HepG2 (cell line): ENCODE data around the gene FGF1. TPM values are rescaled to one million over a fixed set of nuclear protein-coding genes. Genes with fewer than 3 reads are reported as not detected.

Experiments
- ATAC-seq: fragments of 200-7000 bp; cut with Tn5 transposase; 3 replicates; pipeline ENCODE4 v1.9.1; 2020; ENCODE audit warnings: mild to moderate bottlenecking, moderate library complexity
- BruUV-seq: library from RNA; stranded (reverse); fragments of 400-500 nt; replicated peaks from 2 replicates; lab custom pipeline; 2021; lab: Mats Ljungman, UMichigan
- CTCF ChIA-PET: fragments of 300-600 bp; formaldehyde crosslinking; extraction: SDS; loops from one replicate; lab custom pipeline; 2021; ENCODE audit warnings: low total read pairs, inconsistent platforms, low intra/inter-chr PET ratio; lab: Yijun Ruan, JAX
- POLR2A ChIA-PET: fragments of 350-600 bp; sonication (Branson Sonifier 250); formaldehyde crosslinking; loops from one replicate; lab custom pipeline; 2020; ENCODE audit warnings: antibody characterized with exemption, inconsistent platforms; lab: Yijun Ruan, JAX
- DNase-seq: peaks from one replicate; pipeline ENCODE4 v3.0.0-alpha.2; 2015; ENCODE audit warnings: low spot score
- FAIRE-seq: peaks from 3 replicates; lab custom pipeline; 2011; peaks lifted over from hg19 to GRCh38; lab: Jason Lieb, UNC
- H2AFZ ChIP-seq: one replicate; pipeline ENCODE4 v1.6.1; 2011; ENCODE audit warnings: low read length, inconsistent platforms
- H3K27ac ChIP-seq: fragments of 300-600 bp; 3 replicates; pipeline ENCODE4 v1.8.0; 2011; ENCODE audit warnings: mixed run types, mild to moderate bottlenecking, mixed read lengths, low read length, inconsistent platforms; ENCODE audit not compliant: insufficient read depth; ENCODE audit errors: extremely low read length
- H3K27me3 ChIP-seq, 2 experiments: fragments of 200-600 bp in 1 of 2; 2 replicates in 1 of 2; 3 replicates in 1 of 2; pipeline versions ENCODE4 v1.6.0 to v1.8.0; 2011; ENCODE audit warnings: low read length in 2 of 2, mild to moderate bottlenecking in 2 of 2, moderate library complexity in 2 of 2, inconsistent platforms in 1 of 2; ENCODE audit not compliant: insufficient read depth in 2 of 2, control insufficient read depth in 1 of 2
- H3K36me3 ChIP-seq, 2 experiments: fragments of 200-600 bp in 1 of 2; replicated peaks in 1 of 2; 2 replicates in 1 of 2; 3 replicates in 1 of 2; pipeline versions ENCODE4 v1.5.1 to v1.8.0; 2011; ENCODE audit warnings: low read length in 2 of 2, inconsistent platforms in 1 of 2; ENCODE audit not compliant: insufficient read depth in 2 of 2, control insufficient read depth in 1 of 2
- H3K4me1 ChIP-seq: 2 replicates; pipeline ENCODE4 v1.5.1; 2012; ENCODE audit warnings: low read length, inconsistent platforms; ENCODE audit not compliant: insufficient read depth
- H3K4me2 ChIP-seq: 2 replicates; pipeline ENCODE4 v1.6.0; 2011; ENCODE audit warnings: low read depth, low read length, inconsistent platforms
- H3K4me3 ChIP-seq, 3 experiments: fragments of 200-600 bp in 1 of 3; sonication (generic), shearing (Covaris generic) in 1 of 3; replicated peaks in 1 of 3; 2 replicates each; pipeline ENCODE4 v1.5.1; 2011 to 2016; ENCODE audit warnings: low read length in 3 of 3, inconsistent platforms in 2 of 3, low read depth in 2 of 3, mild to moderate bottlenecking in 2 of 3, control low read depth in 1 of 3, mixed read lengths in 1 of 3; ENCODE audit not compliant: insufficient read depth in 1 of 3
- H3K79me2 ChIP-seq: one replicate; pipeline ENCODE4 v1.6.1; 2011; ENCODE audit warnings: low read length, inconsistent platforms; ENCODE audit not compliant: insufficient read depth
- H3K9ac ChIP-seq: 2 replicates; pipeline ENCODE4 v1.6.0; 2011; ENCODE audit warnings: mild to moderate bottlenecking, low read depth, low read length, inconsistent platforms; ENCODE audit not compliant: insufficient read depth
- H3K9me3 ChIP-seq: 2 replicates; pipeline ENCODE4 v1.5.1; 2012; ENCODE audit warnings: mild to moderate bottlenecking, low read length
- H4K20me1 ChIP-seq: 2 replicates; pipeline ENCODE4 v1.6.0; 2011; ENCODE audit warnings: inconsistent platforms, mild to moderate bottlenecking, low read length, moderate library complexity; ENCODE audit not compliant: insufficient read depth
- ATF7-NPFF ChIP-seq: sonication (generic); formaldehyde crosslinking; IDR thresholded peaks from 2 replicates; pipeline ENCODE4 v1.8.1; 2023; ENCODE audit warnings: mild to moderate bottlenecking, low read depth, missing genetic modification reagents, moderate library complexity
- EP300 ChIP-seq, 3 experiments: sonication (generic) in 1 of 3; formaldehyde crosslinking in 1 of 3; IDR thresholded peaks; 2 replicates each; pipeline versions ENCODE4 v1.5.1 to v1.6.1; 2011 to 2020; ENCODE audit warnings: low read depth in 2 of 3, low read length in 2 of 3, borderline replicate concordance in 1 of 3, improper control_type of control experiment in 1 of 3, mild to moderate bottlenecking in 1 of 3, missing genetic modification reagents in 1 of 3, moderate library complexity in 1 of 3
- ETS1 ChIP-seq: sonication (generic); formaldehyde crosslinking; IDR thresholded peaks from 2 replicates; pipeline ENCODE4 v1.4.0; 2020; ENCODE audit warnings: missing genetic modification reagents
- KDM5B ChIP-seq: sonication (generic); formaldehyde crosslinking; IDR thresholded peaks from 2 replicates; pipeline ENCODE4 v1.4.0; 2020; ENCODE audit warnings: missing genetic modification reagents, mild to moderate bottlenecking, borderline replicate concordance
- TEF ChIP-seq: sonication (generic); formaldehyde crosslinking; IDR thresholded peaks from 2 replicates; pipeline ENCODE4 v1.5.0; 2020; ENCODE audit warnings: missing genetic modification reagents
- ZBTB14 ChIP-seq: sonication (generic); formaldehyde crosslinking; IDR thresholded peaks from 2 replicates; pipeline ENCODE4 v1.4.0; 2020; ENCODE audit warnings: missing genetic modification reagents
- ZBTB20 ChIP-seq: sonication (generic); formaldehyde crosslinking; IDR thresholded peaks from 2 replicates; pipeline ENCODE4 v1.8.1; 2023; ENCODE audit warnings: missing genetic modification reagents, low read depth, mild to moderate bottlenecking, borderline replicate concordance
- ZNF317 ChIP-seq: sonication (generic); formaldehyde crosslinking; IDR thresholded peaks from 2 replicates; pipeline ENCODE4 v1.5.0; 2020; ENCODE audit warnings: mild to moderate bottlenecking, missing genetic modification reagents
- ZNF572 ChIP-seq: sonication (generic); formaldehyde crosslinking; IDR thresholded peaks from 2 replicates; pipeline ENCODE4 v1.5.1; 2020; ENCODE audit warnings: mild to moderate bottlenecking, missing genetic modification reagents
- ZNF576 ChIP-seq: sonication (generic); formaldehyde crosslinking; IDR thresholded peaks from 2 replicates; pipeline ENCODE4 v1.4.0; 2020; ENCODE audit warnings: mild to moderate bottlenecking, missing genetic modification reagents
- ZNF580 ChIP-seq: IDR thresholded peaks from 2 replicates; pipeline ENCODE4 v1.6.1; 2016; ENCODE audit warnings: low read depth, borderline replicate concordance
- ZNF749 ChIP-seq: sonication (generic); formaldehyde crosslinking; IDR thresholded peaks from 2 replicates; pipeline ENCODE4 v1.8.0; 2022; ENCODE audit warnings: mild to moderate bottlenecking, missing genetic modification reagents, moderate library complexity, borderline replicate concordance
- ZNF788 ChIP-seq: sonication (generic); formaldehyde crosslinking; IDR thresholded peaks from 2 replicates; pipeline ENCODE4 v1.5.0; 2020; ENCODE audit warnings: mild to moderate bottlenecking, missing genetic modification reagents, borderline replicate concordance
- WGBS: methylation state at CpG from one replicate; pipeline ENCODE4 v1.1.6; 2017; ENCODE audit warnings: low lambda C conversion rate; 5-methylcytosine and 5-hydroxymethylcytosine counted together
- in situ Hi-C: cut with HindIII; loops from 2 replicates; pipeline ENCODE4 v1.10.0; 2017; ENCODE audit warnings: low pct_unique_long_range_greater_than_20kb; ENCODE audit not compliant: extremely low pct_ligation_motif_present
- intact Hi-C: fragments of 100-400 bp; cut with micrococcal nuclease; formaldehyde crosslinking; loops from one replicate; pipeline ENCODE4 v1.10.0; 2022; ENCODE audit not compliant: unreplicated experiment
- polyA plus RNA-seq, 8 experiments: library from polyadenylated mRNA; depleted of rRNA in 3 of 8; stranded (reverse) in 7 of 8; unstranded in 1 of 8; fragments of >200 nt; fragmentation: Illumina TruSeq in 4 of 8; extraction: Trizol in 4 of 8; gene quantifications; 2 replicates each; pipeline versions ENCODE4 v1.2.1 to v1.2.3, GENCODE V29; 2011 to 2016; ENCODE audit warnings: low read depth in 4 of 8, missing spikeins in 1 of 8, mixed read lengths in 1 of 8; ENCODE audit not compliant: insufficient read depth in 1 of 8
- total RNA-seq, 5 experiments: library from RNA; depleted of rRNA; stranded (reverse); fragments of >200 nt; fragmentation: Illumina TruSeq; extraction: Trizol; gene quantifications; 2 replicates each; pipeline ENCODE4 v1.2.3, GENCODE V29; 2016; ENCODE audit warnings: low read depth in 1 of 5

Gene FGF1
- total and polyA plus RNA-seq, 2 of the 13 experiments (the other 11 are each of a cell fraction or from before 2014, with no cell fraction given): not detected

- Histone ChIP-seq H3K27ac (no peak overlapping the region), H3K9ac (no peak overlapping the region), H3K9me3 (no peaks in the 10 kb centered on the region), H3K4me1 (no peaks in the 10 kb centered on the region), H3K4me2 (no peak overlapping the region), H3K79me2 (no peaks in the 10 kb centered on the region), H3K36me3 (no peaks in the 10 kb centered on the region), H3K27me3 (no peaks in the 10 kb centered on the region), H3K4me3 (no peak overlapping the region), H4K20me1 (no peaks in the 10 kb centered on the region), H2AFZ (no peak overlapping the region)
- in situ Hi-C loops: no loop called here
- 33% methylated on average over 2 of the region's 2 CpGs for WGBS
- FAIRE-seq: no peak
- DNase-seq: no peak
- BruUV-seq: no TSS peak
- ATAC-seq: no peak
- POLR2A ChIA-PET: no interaction called here
- intact Hi-C loops: no loop called here
- TF ChIP-seq ZBTB14 (CRISPR knock-in tag) (no peak), ZNF572 (no peak), ZNF576 (no peak), EP300 (IDR thresholded peaks at IDR 0.05; ENCODE audit: low read depth in 2 of 2, low read length in 2 of 2) (no peak), EP300 (CRISPR knock-in tag; IDR thresholded peaks at IDR 0.05; ENCODE audit: borderline replicate concordance) (no peak), TEF (CRISPR knock-in tag) (no peak), ZBTB20 (CRISPR knock-in tag) (no peak), ZNF317 (CRISPR knock-in tag) (no peak), ATF7-NPFF (no peak), ZNF749 (CRISPR knock-in tag) (no peak), ZNF580 (no peak), ETS1 (CRISPR knock-in tag) (no peak), KDM5B (CRISPR knock-in tag) (no peak), ZNF788 (CRISPR knock-in tag) (no peak)
- CTCF ChIA-PET: no interaction called here
These were observed 59.1 kb downstream of the FGF1 start for GRCh38 chr5:142626786-142627185.
